ENCODE data around the gene ZDBF2. TPM values are rescaled to one million over a fixed set of nuclear protein-coding genes. Genes with fewer than 3 reads are reported as not detected.

The ZDBF2 gene
- total RNA-seq, 1 donor from 2014 or later: 40.9 TPM

DNA sequence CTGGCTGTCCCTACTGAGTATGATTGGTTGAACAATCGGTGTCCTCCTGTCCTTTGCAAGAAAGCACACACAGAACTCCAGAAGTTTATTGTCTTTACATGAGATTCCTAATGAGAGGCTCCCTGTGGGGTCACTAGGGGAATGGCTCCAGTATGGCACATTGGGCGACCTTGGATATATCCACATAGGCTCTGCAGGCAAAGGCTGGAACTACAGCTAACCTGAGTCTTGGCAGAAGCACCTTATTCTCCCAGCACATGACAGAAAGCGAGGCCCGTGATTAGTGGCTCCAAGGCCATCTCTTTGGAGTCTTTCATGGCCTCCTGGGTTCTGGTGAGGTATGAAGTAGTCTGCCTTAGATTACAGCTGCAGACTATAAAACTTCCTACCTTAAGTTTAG, 49.0 kb downstream of the ZDBF2 start:
- no peaks in the 10 kb centered on the region for H3K79me2 ChIP-seq (ENCODE audit: insufficient read depth, low read length)
- H3K4me2 ChIP-seq (ENCODE audit: low read length): no peak overlapping the region
- peaks cover 9% of the 10 kb centered on the region for H3K36me3 Mint-ChIP-seq (ENCODE audit: low read depth, unreplicated experiment)
- FAIRE-seq (no peak), DNase-seq (ENCODE audit: low read depth) (no peak)
- H3K27me3 Mint-ChIP-seq (ENCODE audit: low read depth, unreplicated experiment): no peaks in the 10 kb centered on the region
- no peaks in the 10 kb centered on the region for H4K20me1 ChIP-seq (ENCODE audit: insufficient read depth, low read length)
- no peak overlapping the region for H2AFZ ChIP-seq (ENCODE audit: low read depth, low read length)
- no peaks in the 10 kb centered on the region for H3K4me1 ChIP-seq (ENCODE audit: insufficient read depth, low read length)
- no peaks in the 10 kb centered on the region for H3K9me3 ChIP-seq (ENCODE audit: insufficient read depth, low read depth, low read length)
- no peaks in the 10 kb centered on the region for H3K36me3 ChIP-seq (ENCODE audit: insufficient read depth, low read length)
- H3K9me3 Mint-ChIP-seq (ENCODE audit: unreplicated experiment): peaks cover 5% of the 10 kb centered on the region
- no peaks in the 10 kb centered on the region for H3K27me3 ChIP-seq (ENCODE audit: insufficient read depth, low read length)
- no peak overlapping the region for H3K4me3 ChIP-seq (ENCODE audit: insufficient read depth, low read depth, low read length)
- H3K4me3 Mint-ChIP-seq (ENCODE audit: unreplicated experiment): no peak overlapping the region
- TF ChIP-seq, protein P1, sequence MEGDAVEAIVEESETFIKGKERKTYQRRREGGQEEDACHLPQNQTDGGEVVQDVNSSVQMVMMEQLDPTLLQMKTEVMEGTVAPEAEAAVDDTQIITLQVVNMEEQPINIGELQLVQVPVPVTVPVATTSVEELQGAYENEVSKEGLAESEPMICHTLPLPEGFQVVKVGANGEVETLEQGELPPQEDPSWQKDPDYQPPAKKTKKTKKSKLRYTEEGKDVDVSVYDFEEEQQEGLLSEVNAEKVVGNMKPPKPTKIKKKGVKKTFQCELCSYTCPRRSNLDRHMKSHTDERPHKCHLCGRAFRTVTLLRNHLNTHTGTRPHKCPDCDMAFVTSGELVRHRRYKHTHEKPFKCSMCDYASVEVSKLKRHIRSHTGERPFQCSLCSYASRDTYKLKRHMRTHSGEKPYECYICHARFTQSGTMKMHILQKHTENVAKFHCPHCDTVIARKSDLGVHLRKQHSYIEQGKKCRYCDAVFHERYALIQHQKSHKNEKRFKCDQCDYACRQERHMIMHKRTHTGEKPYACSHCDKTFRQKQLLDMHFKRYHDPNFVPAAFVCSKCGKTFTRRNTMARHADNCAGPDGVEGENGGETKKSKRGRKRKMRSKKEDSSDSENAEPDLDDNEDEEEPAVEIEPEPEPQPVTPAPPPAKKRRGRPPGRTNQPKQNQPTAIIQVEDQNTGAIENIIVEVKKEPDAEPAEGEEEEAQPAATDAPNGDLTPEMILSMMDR (IDR thresholded peaks at IDR 0.05; ENCODE audit: insufficient read depth, low read depth, low read length): no peak
- TF ChIP-seq EZH2 (IDR thresholded peaks at IDR 0.05; ENCODE audit: insufficient read depth, low read length): no peak
- H3K27ac ChIP-seq (ENCODE audit: low read depth, low read length): no peak overlapping the region
- no peaks in the 10 kb centered on the region for H3K4me1 Mint-ChIP-seq (ENCODE audit: low read depth, unreplicated experiment)
- no peak overlapping the region for H3K27ac Mint-ChIP-seq (ENCODE audit: unreplicated experiment)
- no peak overlapping the region for H3K9ac ChIP-seq (ENCODE audit: low read length)

DNA sequence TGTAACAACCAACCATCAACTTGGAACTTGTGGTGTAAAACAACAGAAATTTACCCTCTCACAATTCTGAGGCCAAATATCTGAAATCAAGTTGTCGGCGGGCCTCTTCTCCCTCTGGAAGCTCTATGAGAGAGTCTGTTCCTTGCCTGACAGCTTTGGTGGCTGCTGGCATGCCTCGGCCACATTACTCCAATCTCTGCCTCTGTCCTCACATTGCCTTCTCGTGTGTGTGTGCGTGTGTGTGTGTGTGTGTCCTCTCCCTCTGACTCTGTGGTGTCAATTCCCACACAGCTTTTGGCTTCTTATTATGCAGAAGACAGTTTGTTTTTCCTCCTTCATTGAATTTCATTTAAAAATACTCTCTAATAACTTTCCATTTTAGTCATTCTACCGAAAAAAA, 50.4 kb downstream of the ZDBF2 start:
- H3K9ac ChIP-seq (ENCODE audit: low read length): no peak overlapping the region
- H3K27ac Mint-ChIP-seq (ENCODE audit: unreplicated experiment): no peak overlapping the region
- peaks cover 3% of the 10 kb centered on the region for H3K9me3 Mint-ChIP-seq (ENCODE audit: unreplicated experiment)
- no peak overlapping the region for H3K27ac ChIP-seq (ENCODE audit: low read depth, low read length)
- TF ChIP-seq, protein P1 (IDR thresholded peaks at IDR 0.05; ENCODE audit: insufficient read depth, low read depth, low read length): no peak
- no peak for TF ChIP-seq EZH2 (IDR thresholded peaks at IDR 0.05; ENCODE audit: insufficient read depth, low read length)
- no peaks in the 10 kb centered on the region for H3K36me3 ChIP-seq (ENCODE audit: insufficient read depth, low read length)
- no peaks in the 10 kb centered on the region for H3K27me3 ChIP-seq (ENCODE audit: insufficient read depth, low read length)
- no peak for FAIRE-seq
- H3K4me3 ChIP-seq (ENCODE audit: insufficient read depth, low read depth, low read length): no peak overlapping the region
- H3K4me2 ChIP-seq (ENCODE audit: low read length): no peak overlapping the region
- peaks cover 2% of the 10 kb centered on the region for H3K36me3 Mint-ChIP-seq (ENCODE audit: low read depth, unreplicated experiment)
- no peak overlapping the region for H2AFZ ChIP-seq (ENCODE audit: low read depth, low read length)
- H3K4me3 Mint-ChIP-seq (ENCODE audit: unreplicated experiment): no peak overlapping the region
- peaks cover 1% of the 10 kb centered on the region for H3K4me1 Mint-ChIP-seq (ENCODE audit: low read depth, unreplicated experiment)
- no peaks in the 10 kb centered on the region for H3K9me3 ChIP-seq (ENCODE audit: insufficient read depth, low read depth, low read length)
- DNase-seq (ENCODE audit: low read depth): no peak
- H4K20me1 ChIP-seq (ENCODE audit: insufficient read depth, low read length): no peaks in the 10 kb centered on the region
- no peaks in the 10 kb centered on the region for H3K4me1 ChIP-seq (ENCODE audit: insufficient read depth, low read length)
- no peaks in the 10 kb centered on the region for H3K27me3 Mint-ChIP-seq (ENCODE audit: low read depth, unreplicated experiment)
- no peaks in the 10 kb centered on the region for H3K79me2 ChIP-seq (ENCODE audit: insufficient read depth, low read length)

DNA sequence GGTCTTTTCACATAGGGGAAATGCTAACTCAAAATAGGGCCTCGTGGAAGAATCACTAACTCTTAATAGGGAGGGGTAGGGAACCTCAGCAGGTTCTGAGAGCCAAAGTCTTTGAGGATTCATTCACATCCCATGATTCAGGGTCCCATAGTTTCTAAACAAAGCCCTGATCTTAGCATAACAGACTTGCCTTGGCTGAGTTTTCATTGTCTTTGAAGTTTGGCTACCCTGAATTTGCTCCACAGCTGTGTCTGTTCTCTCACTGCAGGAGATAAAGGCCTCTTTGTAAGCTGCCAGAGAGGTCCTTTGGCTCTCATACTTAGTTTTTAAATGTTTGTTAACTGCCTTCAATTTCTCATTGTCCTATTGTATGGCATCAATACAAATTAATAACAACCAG, 54.5 kb downstream of the ZDBF2 start:
- H3K9me3 Mint-ChIP-seq (ENCODE audit: unreplicated experiment): peaks cover 7% of the 10 kb centered on the region
- Histone ChIP-seq H3K4me1 (ENCODE audit: insufficient read depth, low read length) (no peaks in the 10 kb centered on the region), H3K4me2 (ENCODE audit: low read length) (no peak overlapping the region), H3K9me3 (ENCODE audit: insufficient read depth, low read depth, low read length) (no peaks in the 10 kb centered on the region), H4K20me1 (ENCODE audit: insufficient read depth, low read length) (no peaks in the 10 kb centered on the region), H3K27me3 (ENCODE audit: insufficient read depth, low read length) (no peaks in the 10 kb centered on the region), H3K4me3 (ENCODE audit: insufficient read depth, low read depth, low read length) (no peak overlapping the region), H3K36me3 (ENCODE audit: insufficient read depth, low read length) (no peaks in the 10 kb centered on the region), H2AFZ (ENCODE audit: low read depth, low read length) (no peak overlapping the region), H3K27ac (ENCODE audit: low read depth, low read length) (no peak overlapping the region), H3K9ac (ENCODE audit: low read length) (no peak overlapping the region), H3K79me2 (ENCODE audit: insufficient read depth, low read length) (no peaks in the 10 kb centered on the region)
- FAIRE-seq (no peak), DNase-seq (ENCODE audit: low read depth) (no peak)
- TF ChIP-seq, protein P1 (IDR thresholded peaks at IDR 0.05; ENCODE audit: insufficient read depth, low read depth, low read length): no peak
- no peak for TF ChIP-seq EZH2 (IDR thresholded peaks at IDR 0.05; ENCODE audit: insufficient read depth, low read length)
- no peak overlapping the region for H3K27ac Mint-ChIP-seq (ENCODE audit: unreplicated experiment)
- no peak overlapping the region for H3K4me3 Mint-ChIP-seq (ENCODE audit: unreplicated experiment)
- no peaks in the 10 kb centered on the region for H3K36me3 Mint-ChIP-seq (ENCODE audit: low read depth, unreplicated experiment)
- no peaks in the 10 kb centered on the region for H3K27me3 Mint-ChIP-seq (ENCODE audit: low read depth, unreplicated experiment)
- H3K4me1 Mint-ChIP-seq (ENCODE audit: low read depth, unreplicated experiment): peaks cover 3% of the 10 kb centered on the region

All from astrocyte (in vitro differentiated cells and primary cell).